Activated CD4-positive, CD25-positive, alpha-beta regulatory T cell treated with anti-CD3 and anti-CD28 coated beads, Interleukin-2, amount 50 U/mL, for 72 hours (primary cell): Measurements from ENCODE around the gene MT2A.
"Not testable (repeated sequence)": the region's sequence is repeated elsewhere in the genome, so short reads cannot be mapped to it uniquely, and the experiment has no call there.

ENCODE experiments used
- DNase-seq: peaks from one replicate; pipeline ENCODE4 v3.0.0; 2021

Gene MT2A

GRCh38 chr16:56623184-56623583 lies 14.8 kb downstream of the MT2A start:
- DNase-seq: not testable (repeated sequence)

- DNase-seq: no peak
Measured at GRCh38 chr16:56623637-56624036, 15.3 kb downstream of the MT2A start.

- DNase-seq: no peak
Measured at GRCh38 chr16:56625140-56625942, 17.0 kb downstream of the MT2A start, which contains the start of gene MT1E. TSS of gene MT1E (plus strand) at chr16:56625781. CDS start at chr16:56625852, 71 bp downstream.

- no peak for DNase-seq
Measured at GRCh38 chr16:56625943-56626654, 17.7 kb downstream of the MT2A start.

- DNase-seq: no peak
Measured at GRCh38 chr16:56626685-56627084, 18.3 kb downstream of the MT2A start.

GRCh38 chr16:56628486-56629350 lies 20.3 kb downstream of the MT2A start:
- no peak for DNase-seq

- no peak for DNase-seq
Measured at GRCh38 chr16:56629531-56629930, 21.1 kb downstream of the MT2A start.

DNA sequence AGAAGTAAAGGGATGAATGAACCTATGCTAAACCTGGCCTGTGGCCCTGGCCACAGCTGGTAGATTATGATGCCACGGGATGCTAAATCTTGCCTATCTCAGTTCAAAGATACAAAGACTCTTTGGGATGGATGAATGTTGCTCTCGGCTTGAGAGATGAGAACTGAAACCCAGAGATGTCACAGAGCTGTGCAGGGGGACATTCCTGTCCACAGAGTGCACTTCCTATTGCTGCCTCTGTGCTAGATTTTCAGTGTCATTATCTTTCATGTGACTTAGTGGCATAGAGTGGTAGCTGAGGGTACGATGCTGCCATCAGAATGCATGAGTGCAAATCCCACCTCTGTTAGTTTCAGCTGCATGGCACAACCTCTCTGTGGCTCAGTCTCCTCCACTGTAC lies 21.8 kb downstream of the MT2A start:
- no peak for DNase-seq

- DNase-seq: no peak
Measured at GRCh38 chr16:56631197-56631596, 22.8 kb downstream of the MT2A start.

- DNase-seq: no peak
Measured at GRCh38 chr16:56631832-56632155, 23.4 kb downstream of the MT2A start.

GRCh38 chr16:56632156-56632847 lies 23.9 kb downstream of the MT2A start, which contains the start of gene MT1M:
TSS of gene MT1M (plus strand) at chr16:56632659. CDS start at chr16:56632732, 73 bp downstream.
- DNase-seq: no peak

- DNase-seq: no peak
Measured at GRCh38 chr16:56632848-56633365, 24.5 kb downstream of the MT2A start.

DNA sequence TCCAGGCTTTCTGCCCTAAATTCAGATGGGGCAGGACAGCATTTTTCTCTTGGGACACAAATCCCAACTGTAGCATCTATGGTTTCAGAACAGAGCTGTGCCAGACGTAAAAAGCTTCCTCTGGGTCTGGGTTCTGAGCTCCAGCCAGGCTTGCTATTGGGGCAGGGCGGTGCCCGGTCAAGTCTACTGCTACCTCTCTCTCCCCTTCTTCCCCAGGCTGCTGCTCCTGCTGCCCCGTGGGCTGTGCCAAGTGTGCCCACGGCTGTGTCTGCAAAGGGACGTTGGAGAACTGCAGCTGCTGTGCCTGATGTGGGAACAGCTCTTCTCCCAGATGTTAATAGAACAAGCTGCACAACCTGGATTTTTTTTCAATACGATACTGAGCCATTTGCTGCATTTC lies 25.2 kb downstream of the MT2A start:
- DNase-seq: no peak

DNA sequence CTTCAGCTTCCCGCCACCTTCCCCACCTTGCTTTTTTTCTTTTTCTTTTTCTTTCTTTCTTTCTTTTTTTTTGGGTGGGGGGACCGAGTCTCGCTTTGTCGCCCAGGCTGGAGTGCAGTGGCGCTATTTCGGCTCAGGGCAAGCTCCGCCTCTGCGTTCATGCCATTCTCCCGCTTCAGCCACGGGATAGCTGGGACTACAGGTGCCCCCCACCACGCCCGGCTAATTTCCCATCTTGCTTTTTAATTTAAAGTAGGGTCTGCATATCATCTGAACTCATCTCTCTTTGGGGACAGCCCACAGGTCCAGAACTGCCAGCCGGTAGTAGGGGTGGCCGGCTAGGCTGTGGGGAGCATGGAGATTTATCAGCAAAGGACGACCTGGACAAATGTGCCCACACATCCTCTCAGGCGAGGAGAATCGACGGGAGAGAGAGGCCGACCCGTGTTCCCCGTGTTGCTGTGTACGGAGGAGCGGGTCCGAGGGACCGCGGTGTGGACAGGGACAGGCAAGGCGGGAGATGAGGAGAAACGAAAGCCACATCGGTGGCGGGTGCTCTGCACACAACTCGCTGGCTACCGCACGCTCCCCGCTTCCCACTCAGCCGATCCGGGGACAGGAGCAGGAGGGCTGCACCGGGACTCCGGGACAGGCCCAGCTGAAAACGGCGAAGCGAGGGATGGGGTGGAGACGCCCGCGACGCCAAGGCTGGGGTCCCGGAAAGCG lies 26.5 kb downstream of the MT2A start:
- DNase-seq: no peak

DNA sequence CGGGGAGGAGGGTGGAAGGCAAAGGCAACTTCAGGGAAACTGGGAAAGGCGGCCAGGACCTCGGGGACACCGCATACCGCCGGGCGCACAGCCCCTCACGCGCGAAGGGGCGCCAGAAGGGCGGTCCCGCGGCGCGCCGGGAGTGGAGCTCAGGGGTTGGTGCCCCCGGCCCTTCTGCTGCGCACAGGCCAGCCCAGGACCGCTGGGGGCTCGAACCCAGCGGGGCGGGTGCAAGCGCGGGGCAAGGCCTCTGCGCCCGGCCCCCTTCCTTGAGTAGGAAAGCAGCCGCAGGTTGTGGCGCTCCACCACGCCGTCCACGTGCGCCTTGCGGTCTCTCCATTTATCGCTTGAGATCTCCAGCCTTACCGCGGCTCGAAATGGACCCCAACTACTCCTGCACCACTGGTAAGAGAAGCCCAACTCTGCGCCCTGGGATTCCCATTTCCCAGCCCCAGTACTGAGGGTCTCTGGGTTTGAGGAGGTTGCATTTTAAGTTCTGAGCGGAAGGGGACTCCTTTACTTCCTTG lies 27.1 kb downstream of the MT2A start:
- no peak for DNase-seq

DNA sequence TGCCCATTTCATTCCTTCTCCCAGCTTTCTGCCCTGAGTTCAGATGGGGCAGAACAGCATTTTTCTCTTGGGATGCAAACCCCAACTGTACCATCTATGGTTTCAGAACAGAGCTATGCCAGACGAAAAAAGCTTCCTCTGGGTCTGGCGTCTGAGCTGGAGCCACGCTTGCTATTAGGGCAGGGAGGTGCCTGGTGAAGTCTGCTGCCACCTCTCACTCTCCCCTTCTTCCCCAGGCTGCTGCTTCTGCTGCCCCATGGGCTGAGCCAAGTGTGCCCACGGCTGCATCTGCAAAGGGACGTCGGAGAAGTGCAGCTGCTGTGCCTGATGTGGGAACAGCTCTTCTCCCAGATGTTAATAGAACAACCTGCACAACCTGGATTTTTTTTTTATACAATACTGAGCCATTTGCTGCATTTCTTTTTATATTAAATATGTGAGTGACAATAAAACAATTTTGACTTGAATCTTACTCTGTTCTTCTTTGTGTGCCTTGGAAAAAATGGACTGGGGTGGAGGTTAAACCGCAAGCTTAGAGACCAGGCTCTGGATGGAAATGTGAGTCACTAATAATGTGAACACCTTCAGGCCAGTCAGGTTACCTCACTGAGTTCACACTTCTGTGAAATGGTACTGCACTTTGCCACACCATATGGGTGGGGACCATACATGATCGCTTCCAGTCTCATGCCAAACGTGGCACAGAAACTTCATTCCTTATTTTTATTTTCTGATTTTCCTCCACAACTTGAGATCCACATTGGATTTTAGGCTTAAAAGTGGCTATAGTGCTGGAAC lies 28.4 kb downstream of the MT2A start:
- DNase-seq: no peak

GRCh38 chr16:56637814-56638750 lies 29.7 kb downstream of the MT2A start, which contains the start of gene MT1A:
TSS of gene MT1A (plus strand) at chr16:56638666. CDS start at chr16:56638739, 73 bp downstream.
- DNase-seq: no peak

GRCh38 chr16:56639045-56639444 lies 30.7 kb downstream of the MT2A start:
- no peak for DNase-seq

DNA sequence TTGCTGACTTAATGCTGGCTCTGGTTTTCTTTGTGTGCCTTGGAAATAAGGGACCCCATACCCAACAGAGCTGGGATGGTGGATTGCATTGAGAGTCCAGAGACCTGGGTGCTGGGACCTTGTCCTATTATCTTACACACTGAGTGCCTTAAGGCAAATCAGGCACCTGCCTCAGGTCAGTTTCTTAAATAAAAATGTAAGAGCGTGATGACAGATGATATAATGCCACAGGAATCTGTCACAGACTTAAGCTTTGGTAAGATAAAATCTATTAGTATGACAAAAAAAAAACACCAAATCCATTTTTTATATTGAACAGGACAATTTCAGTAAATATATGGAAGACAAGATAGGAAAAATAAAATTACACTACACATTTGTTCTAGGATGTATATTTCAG lies 31.7 kb downstream of the MT2A start:
- DNase-seq: no peak
